WTC11 (cell line): Measurements from ENCODE around the gene MYL5. TPM values are rescaled to one million over a fixed set of nuclear protein-coding genes. Genes with fewer than 3 reads are reported as not detected.

ENCODE experiments used
- ATAC-seq: fragments of 200-7000 bp; cut with Tn5 transposase; 2 replicates; pipeline ENCODE4 v1.10.0; 2021; ENCODE audit warnings: mild to moderate bottlenecking, moderate library complexity
- CTCF ChIA-PET: fragments of 300-600 bp; sonication (Branson Sonifier 250); formaldehyde crosslinking; loops from one replicate; lab custom pipeline; 2021; ENCODE audit warnings: antibody characterized with exemption; lab: Charles Lee
- POLR2A ChIA-PET: fragments of 350-600 bp; sonication (Branson Sonifier 250); formaldehyde crosslinking; loops from one replicate; lab custom pipeline; 2021; ENCODE audit warnings: antibody characterized with exemption; lab: Charles Lee
- DNase-seq: peaks from one replicate; pipeline ENCODE4 v3.0.0; 2021; ENCODE audit warnings: low spot score
- H3K27ac Mint-ChIP-seq: 2 replicates; pipeline ENCODE4 v1.8.0; 2021; ENCODE audit warnings: mixed read lengths
- H3K27me3 Mint-ChIP-seq: 2 replicates; pipeline ENCODE4 v1.8.0; 2021; ENCODE audit warnings: low read depth, mild to moderate bottlenecking, moderate library complexity, mixed read lengths
- H3K36me3 Mint-ChIP-seq: 2 replicates; pipeline ENCODE4 v1.8.0; 2021; ENCODE audit warnings: mixed read lengths
- H3K4me1 Mint-ChIP-seq: 2 replicates; pipeline ENCODE4 v1.8.0; 2022; ENCODE audit warnings: mixed read lengths
- H3K4me3 Mint-ChIP-seq: 2 replicates; pipeline ENCODE4 v1.8.0; 2021; ENCODE audit warnings: mild to moderate bottlenecking, moderate library complexity, mixed read lengths
- H3K9me3 Mint-ChIP-seq: 2 replicates; pipeline ENCODE4 v1.8.0; 2021; ENCODE audit warnings: mixed read lengths
- PRDM15 ChIP-seq: sonication (generic); formaldehyde crosslinking; IDR thresholded peaks from 2 replicates; pipeline ENCODE4 v1.8.0; 2022; ENCODE audit warnings: missing genetic modification reagents
- RORB ChIP-seq: fragments of 250-450 bp; sonication (Bioruptor Pico); IDR thresholded peaks from 2 replicates; pipeline ENCODE4 v1.9.0; 2021; ENCODE audit warnings: mild to moderate bottlenecking
- SMAD4 ChIP-seq: sonication (generic); formaldehyde crosslinking; IDR thresholded peaks from 2 replicates; pipeline ENCODE4 v1.8.0; 2022; ENCODE audit warnings: mild to moderate bottlenecking, missing genetic modification reagents
- TEAD1 ChIP-seq: sonication (generic); formaldehyde crosslinking; IDR thresholded peaks from 2 replicates; pipeline ENCODE4 v1.8.0; 2022; ENCODE audit warnings: mild to moderate bottlenecking, missing genetic modification reagents
- ZNF263 ChIP-seq: sonication (generic); formaldehyde crosslinking; IDR thresholded peaks from 2 replicates; pipeline ENCODE4 v1.8.1; 2022; ENCODE audit warnings: low read depth, mild to moderate bottlenecking, moderate library complexity, missing genetic modification reagents
- total RNA-seq: library from RNA; stranded (reverse); gene quantifications from 3 replicates; pipeline ENCODE4 v1.2.3, GENCODE V29; 2021
- TF ChIP-seq, protein P1 (sequence below): sonication (generic); formaldehyde crosslinking; IDR thresholded peaks from 2 replicates; pipeline ENCODE4 v1.8.1; 2022; ENCODE audit warnings: mild to moderate bottlenecking, moderate library complexity, missing genetic modification reagents
- TF ChIP-seq, protein P2 (sequence below): fragments of 200-600 bp; IDR thresholded peaks from 2 replicates; pipeline ENCODE4 v1.8.0; 2022; ENCODE audit warnings: antibody characterized with exemption
- TF ChIP-seq, protein P3 (sequence below): fragments of 250-450 bp; sonication (Bioruptor Pico); IDR thresholded peaks from 2 replicates; pipeline ENCODE4 v1.9.0; 2021; ENCODE audit warnings: mild to moderate bottlenecking, borderline replicate concordance
- TF ChIP-seq, protein P4 (sequence below): sonication (generic); formaldehyde crosslinking; IDR thresholded peaks from 2 replicates; pipeline ENCODE4 v1.8.0; 2022; ENCODE audit warnings: mild to moderate bottlenecking, missing genetic modification reagents
- TF ChIP-seq, protein P5 (sequence below): sonication (generic); formaldehyde crosslinking; IDR thresholded peaks from 2 replicates; pipeline ENCODE4 v1.8.1; 2022; ENCODE audit warnings: missing genetic modification reagents, borderline replicate concordance

MYL5 gene
- total RNA-seq, 1 experiment from 2014 or later, result 22.2 TPM

DNA sequence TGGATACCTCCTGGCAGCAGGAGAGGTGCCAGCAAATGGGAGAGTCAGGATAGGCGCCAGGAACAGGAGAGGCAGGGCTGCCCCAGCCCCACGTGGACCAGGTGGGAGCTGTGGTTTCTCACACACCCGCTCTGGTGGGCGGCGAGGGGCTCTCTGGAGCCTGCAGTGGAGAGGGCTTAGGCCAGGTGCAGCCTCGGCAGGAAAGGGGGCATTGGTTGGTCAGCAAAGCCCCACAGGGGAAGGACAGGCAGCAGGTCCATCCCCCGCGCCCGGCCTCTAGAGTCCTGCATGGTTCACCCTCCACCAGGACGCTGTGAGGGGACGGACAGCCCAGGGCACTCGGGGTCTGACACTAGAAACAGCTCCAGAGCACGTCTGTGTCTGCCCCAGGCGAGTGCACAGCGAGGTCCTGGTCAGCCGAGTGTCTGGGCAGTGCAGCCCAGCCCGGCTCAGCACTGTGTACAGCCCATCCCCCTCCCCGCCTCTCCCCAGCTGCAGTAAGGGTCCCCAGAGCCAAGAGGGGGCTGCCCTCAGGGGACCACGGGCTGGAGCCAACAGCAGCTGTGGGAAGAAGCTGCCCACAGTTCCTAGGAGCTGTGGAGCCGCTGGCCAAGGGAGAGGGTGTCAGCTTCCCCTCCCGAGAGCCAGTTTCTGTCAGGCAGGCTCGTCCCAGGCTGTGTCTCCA is 8.4 kb upstream of the MYL5 start (continued):
- TF ChIP-seq, protein P1, sequence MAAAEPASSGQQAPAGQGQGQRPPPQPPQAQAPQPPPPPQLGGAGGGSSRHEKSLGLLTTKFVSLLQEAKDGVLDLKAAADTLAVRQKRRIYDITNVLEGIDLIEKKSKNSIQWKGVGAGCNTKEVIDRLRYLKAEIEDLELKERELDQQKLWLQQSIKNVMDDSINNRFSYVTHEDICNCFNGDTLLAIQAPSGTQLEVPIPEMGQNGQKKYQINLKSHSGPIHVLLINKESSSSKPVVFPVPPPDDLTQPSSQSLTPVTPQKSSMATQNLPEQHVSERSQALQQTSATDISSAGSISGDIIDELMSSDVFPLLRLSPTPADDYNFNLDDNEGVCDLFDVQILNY (CRISPR knock-in tag), result no peak
- TF ChIP-seq SMAD4 (no peak), RORB (CRISPR knock-in tag) (no peak)

- POLR2A ChIA-PET, result no interaction called here
- DNase-seq, result no peak
Measured at GRCh38 chr4:666436-666810, 7.9 kb upstream of the MYL5 start.

More at GRCh38 chr4:666436-666810, 7.9 kb upstream of the MYL5 start:
- TF ChIP-seq, protein P2, sequence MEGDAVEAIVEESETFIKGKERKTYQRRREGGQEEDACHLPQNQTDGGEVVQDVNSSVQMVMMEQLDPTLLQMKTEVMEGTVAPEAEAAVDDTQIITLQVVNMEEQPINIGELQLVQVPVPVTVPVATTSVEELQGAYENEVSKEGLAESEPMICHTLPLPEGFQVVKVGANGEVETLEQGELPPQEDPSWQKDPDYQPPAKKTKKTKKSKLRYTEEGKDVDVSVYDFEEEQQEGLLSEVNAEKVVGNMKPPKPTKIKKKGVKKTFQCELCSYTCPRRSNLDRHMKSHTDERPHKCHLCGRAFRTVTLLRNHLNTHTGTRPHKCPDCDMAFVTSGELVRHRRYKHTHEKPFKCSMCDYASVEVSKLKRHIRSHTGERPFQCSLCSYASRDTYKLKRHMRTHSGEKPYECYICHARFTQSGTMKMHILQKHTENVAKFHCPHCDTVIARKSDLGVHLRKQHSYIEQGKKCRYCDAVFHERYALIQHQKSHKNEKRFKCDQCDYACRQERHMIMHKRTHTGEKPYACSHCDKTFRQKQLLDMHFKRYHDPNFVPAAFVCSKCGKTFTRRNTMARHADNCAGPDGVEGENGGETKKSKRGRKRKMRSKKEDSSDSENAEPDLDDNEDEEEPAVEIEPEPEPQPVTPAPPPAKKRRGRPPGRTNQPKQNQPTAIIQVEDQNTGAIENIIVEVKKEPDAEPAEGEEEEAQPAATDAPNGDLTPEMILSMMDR, result no peak
- TF ChIP-seq ZNF263 (CRISPR knock-in tag) (no peak), PRDM15 (no peak), TEAD1 (no peak)
- TF ChIP-seq, protein P1 (CRISPR knock-in tag), result no peak
- TF ChIP-seq, protein P3, sequence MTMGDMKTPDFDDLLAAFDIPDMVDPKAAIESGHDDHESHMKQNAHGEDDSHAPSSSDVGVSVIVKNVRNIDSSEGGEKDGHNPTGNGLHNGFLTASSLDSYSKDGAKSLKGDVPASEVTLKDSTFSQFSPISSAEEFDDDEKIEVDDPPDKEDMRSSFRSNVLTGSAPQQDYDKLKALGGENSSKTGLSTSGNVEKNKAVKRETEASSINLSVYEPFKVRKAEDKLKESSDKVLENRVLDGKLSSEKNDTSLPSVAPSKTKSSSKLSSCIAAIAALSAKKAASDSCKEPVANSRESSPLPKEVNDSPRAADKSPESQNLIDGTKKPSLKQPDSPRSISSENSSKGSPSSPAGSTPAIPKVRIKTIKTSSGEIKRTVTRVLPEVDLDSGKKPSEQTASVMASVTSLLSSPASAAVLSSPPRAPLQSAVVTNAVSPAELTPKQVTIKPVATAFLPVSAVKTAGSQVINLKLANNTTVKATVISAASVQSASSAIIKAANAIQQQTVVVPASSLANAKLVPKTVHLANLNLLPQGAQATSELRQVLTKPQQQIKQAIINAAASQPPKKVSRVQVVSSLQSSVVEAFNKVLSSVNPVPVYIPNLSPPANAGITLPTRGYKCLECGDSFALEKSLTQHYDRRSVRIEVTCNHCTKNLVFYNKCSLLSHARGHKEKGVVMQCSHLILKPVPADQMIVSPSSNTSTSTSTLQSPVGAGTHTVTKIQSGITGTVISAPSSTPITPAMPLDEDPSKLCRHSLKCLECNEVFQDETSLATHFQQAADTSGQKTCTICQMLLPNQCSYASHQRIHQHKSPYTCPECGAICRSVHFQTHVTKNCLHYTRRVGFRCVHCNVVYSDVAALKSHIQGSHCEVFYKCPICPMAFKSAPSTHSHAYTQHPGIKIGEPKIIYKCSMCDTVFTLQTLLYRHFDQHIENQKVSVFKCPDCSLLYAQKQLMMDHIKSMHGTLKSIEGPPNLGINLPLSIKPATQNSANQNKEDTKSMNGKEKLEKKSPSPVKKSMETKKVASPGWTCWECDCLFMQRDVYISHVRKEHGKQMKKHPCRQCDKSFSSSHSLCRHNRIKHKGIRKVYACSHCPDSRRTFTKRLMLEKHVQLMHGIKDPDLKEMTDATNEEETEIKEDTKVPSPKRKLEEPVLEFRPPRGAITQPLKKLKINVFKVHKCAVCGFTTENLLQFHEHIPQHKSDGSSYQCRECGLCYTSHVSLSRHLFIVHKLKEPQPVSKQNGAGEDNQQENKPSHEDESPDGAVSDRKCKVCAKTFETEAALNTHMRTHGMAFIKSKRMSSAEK (CRISPR knock-in tag), result no peak
- TF ChIP-seq, protein P4, sequence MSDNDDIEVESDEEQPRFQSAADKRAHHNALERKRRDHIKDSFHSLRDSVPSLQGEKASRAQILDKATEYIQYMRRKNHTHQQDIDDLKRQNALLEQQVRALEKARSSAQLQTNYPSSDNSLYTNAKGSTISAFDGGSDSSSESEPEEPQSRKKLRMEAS (CRISPR knock-in tag), result no peak
- TF ChIP-seq, protein P5, sequence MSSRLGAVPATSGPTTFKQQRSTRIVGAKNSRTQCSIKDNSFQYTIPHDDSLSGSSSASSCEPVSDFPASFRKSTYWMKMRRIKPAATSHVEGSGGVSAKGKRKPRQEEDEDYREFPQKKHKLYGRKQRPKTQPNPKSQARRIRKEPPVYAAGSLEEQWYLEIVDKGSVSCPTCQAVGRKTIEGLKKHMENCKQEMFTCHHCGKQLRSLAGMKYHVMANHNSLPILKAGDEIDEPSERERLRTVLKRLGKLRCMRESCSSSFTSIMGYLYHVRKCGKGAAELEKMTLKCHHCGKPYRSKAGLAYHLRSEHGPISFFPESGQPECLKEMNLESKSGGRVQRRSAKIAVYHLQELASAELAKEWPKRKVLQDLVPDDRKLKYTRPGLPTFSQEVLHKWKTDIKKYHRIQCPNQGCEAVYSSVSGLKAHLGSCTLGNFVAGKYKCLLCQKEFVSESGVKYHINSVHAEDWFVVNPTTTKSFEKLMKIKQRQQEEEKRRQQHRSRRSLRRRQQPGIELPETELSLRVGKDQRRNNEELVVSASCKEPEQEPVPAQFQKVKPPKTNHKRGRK (CRISPR knock-in tag), result no peak
- Mint-ChIP-seq H3K27ac (no peak overlapping the region), H3K27me3 (no peaks in the 10 kb centered on the region; the same call in 1 of the 2 replicates), H3K9me3 (no peaks in the 10 kb centered on the region), H3K4me3 (no peak overlapping the region), H3K36me3 (peaks cover 9% of the 10 kb centered on the region), H3K4me1 (peaks cover 3% of the 10 kb centered on the region)
- ATAC-seq, result no peak
- CTCF ChIA-PET, result interaction anchor here (1.5 kb wide), 1 partner anchor 64 kb away, joined by 6 read pairs; no protein-coding TSS in a partner anchor
